ENCODE data around the gene WWTR1. TPM values are rescaled to one million over a fixed set of nuclear protein-coding genes. Genes with fewer than 3 reads are reported as not detected.

Gene WWTR1
- total and polyA plus RNA-seq, 2 of the 4 experiments (the other 2 are of a cell fraction): 38.9 to 65.3 TPM

- peak overlapping the region; percentile 86 for H2AK5ac ChIP-seq (ENCODE audit: low read depth, low read length)
- no peaks in the 10 kb centered on the region for H3K27me3 ChIP-seq (ENCODE audit: control insufficient read depth, insufficient read depth, low read length)
- H3K14ac ChIP-seq (replicated peaks; ENCODE audit: low read depth, low read length): peak overlapping the region; percentile 57
- H3K18ac ChIP-seq (ENCODE audit: low read depth, low read length): peak overlapping the region; percentile 41
- H3K23ac ChIP-seq (ENCODE audit: low read depth, low read length): peak overlapping the region; percentile 41
- H3K36me3 ChIP-seq (ENCODE audit: control insufficient read depth, insufficient read depth, low read length): peaks cover 4% of the 10 kb centered on the region; the same call in 1 of the 2 replicates
- H3K79me1 ChIP-seq (ENCODE audit: low read depth in 1 of 2, low read length in 2 of 2): peaks cover 36 to 86% of the 10 kb centered on the region in 2 experiments
- in situ Hi-C loops (cut with MboI; ENCODE audit: low sequenced_read_pairs): no loop called here
- TF ChIP-seq BHLHE40 (IDR thresholded peaks at IDR 0.05; ENCODE audit: low read depth, low read length) (peak; percentile 33; the same call in 1 of the 2 replicates), POLR2A (IDR thresholded peaks at IDR 0.05; ENCODE audit: low read depth, low read length) (no peak)
- TF ChIP-seq, protein P1, sequence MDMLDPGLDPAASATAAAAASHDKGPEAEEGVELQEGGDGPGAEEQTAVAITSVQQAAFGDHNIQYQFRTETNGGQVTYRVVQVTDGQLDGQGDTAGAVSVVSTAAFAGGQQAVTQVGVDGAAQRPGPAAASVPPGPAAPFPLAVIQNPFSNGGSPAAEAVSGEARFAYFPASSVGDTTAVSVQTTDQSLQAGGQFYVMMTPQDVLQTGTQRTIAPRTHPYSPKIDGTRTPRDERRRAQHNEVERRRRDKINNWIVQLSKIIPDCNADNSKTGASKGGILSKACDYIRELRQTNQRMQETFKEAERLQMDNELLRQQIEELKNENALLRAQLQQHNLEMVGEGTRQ (IDR thresholded peaks at IDR 0.05; ENCODE audit: low read depth, low read length): peak; percentile 33; the same call in 1 of the 2 replicates
- H2BK5ac ChIP-seq (ENCODE audit: low read depth, low read length, poor library complexity, severe bottlenecking): peak overlapping the region; percentile 73
- CTCF ChIA-PET: interaction anchor here (1.3 kb wide), 1 partner anchor 49 kb away, joined by 3 read pairs; no protein-coding TSS in a partner anchor
- no CpG with 5 or more reads among the region's 4 CpGs for WGBS, 2 experiments (ENCODE audit: extremely low coverage in 2 of 2, insufficient read length in 1 of 2)
- peak overlapping the region; percentile 23; the same call in 1 of the 2 replicates for H3K4me2 ChIP-seq (ENCODE audit: low read depth, low read length)
- peak overlapping the region; percentile 68; the same call in 2 of the 3 replicates for H2BK15ac ChIP-seq (ENCODE audit: low read depth, low read length)
- dilution Hi-C loops (cut with HindIII; ENCODE audit: low sequenced_read_pairs, unreplicated experiment): no loop called here
- intact Hi-C loops (cut with micrococcal nuclease): no loop called here
- no peak overlapping the region for H3K56ac ChIP-seq (ENCODE audit: extremely low read depth, insufficient read depth, low read length)
- peaks cover 21% of the 10 kb centered on the region for H3K9me1 ChIP-seq (ENCODE audit: insufficient read depth, low read length)
- H4K8ac ChIP-seq (ENCODE audit: low read depth in 2 of 2, low read length in 2 of 2): peak overlapping the region in 1 of 2 experiments; percentile 17; a peak in 1 of 4 replicates
- peak; percentile 24 for ATAC-seq (ENCODE audit: low read depth)
- BruUV-seq (replicated peaks): no TSS peak
- peaks cover 34% of the 10 kb centered on the region for H4K20me1 ChIP-seq (ENCODE audit: insufficient read depth, low read length)
- H3K9me3 ChIP-seq (ENCODE audit: control insufficient read depth, insufficient read depth, low read length): no peaks in the 10 kb centered on the region
- H3K4me3 ChIP-seq (ENCODE audit: insufficient read depth, low read depth, low read length): no peak overlapping the region
- peak; percentile 44 for DNase-seq
- POLR2A ChIA-PET (ENCODE audit: unreplicated experiment): no interaction called here
- peaks cover 27% of the 10 kb centered on the region for H3K4me1 ChIP-seq (ENCODE audit: control insufficient read depth, insufficient read depth, low read length)
- no peak overlapping the region for H3K9ac ChIP-seq (ENCODE audit: low read depth, low read length)
- H2BK120ac ChIP-seq (ENCODE audit: low read depth, low read length): peak overlapping the region; percentile 59
- H2BK20ac ChIP-seq (ENCODE audit: low read depth, low read length): peak overlapping the region; percentile 6
- H3K4ac ChIP-seq (ENCODE audit: low read depth, low read length): peak overlapping the region; percentile 44
- H2AFZ ChIP-seq (replicated peaks; ENCODE audit: low read length, poor library complexity): no peak overlapping the region
- H3K27ac ChIP-seq (ENCODE audit: insufficient read depth, low read length): peak overlapping the region; percentile 40
- H4K5ac ChIP-seq (ENCODE audit: low read depth, low read length): peak overlapping the region; percentile 10; the same call in 1 of the 2 replicates
- H2AK9ac ChIP-seq (replicated peaks; ENCODE audit: low read depth, low read length, poor library complexity): peak overlapping the region; percentile 19
- H4K91ac ChIP-seq (ENCODE audit: insufficient read depth, low read depth, low read length): peak overlapping the region; percentile 47
Observed at GRCh38 chr3:149604125-149604875, 53.5 kb downstream of the WWTR1 start.

Measured in IMR-90 (cell line).